HepG2 (cell line): ENCODE measurements around the gene PSMD3. TPM values are rescaled to one million over a fixed set of nuclear protein-coding genes. Genes with fewer than 3 reads are reported as not detected.
A peak's percentile ranks its signal among the peaks of the same experiment; 100 is the strongest.

Experiments
- FLYWCH1 ChIP-seq: sonication (generic); formaldehyde crosslinking; IDR thresholded peaks from 2 replicates; pipeline ENCODE4 v1.8.1; 2023; ENCODE audit warnings: mild to moderate bottlenecking, missing genetic modification reagents
- FOXA3 ChIP-seq: IDR thresholded peaks from 2 replicates; pipeline ENCODE4 v1.6.1; 2016; ENCODE audit warnings: missing genetic modification reagents, missing compliant biosample characterization
- HINFP ChIP-seq: sonication (generic); formaldehyde crosslinking; IDR thresholded peaks from 2 replicates; pipeline ENCODE4 v1.4.0; 2020; ENCODE audit warnings: low read depth, mild to moderate bottlenecking, missing genetic modification reagents
- HIVEP1 ChIP-seq: sonication (generic); formaldehyde crosslinking; IDR thresholded peaks from 2 replicates; pipeline ENCODE4 v1.4.0; 2020; ENCODE audit warnings: mild to moderate bottlenecking, missing genetic modification reagents
- NCOA2 ChIP-seq: sonication (generic); formaldehyde crosslinking; IDR thresholded peaks from 2 replicates; pipeline ENCODE4 v1.8.0; 2022; ENCODE audit warnings: inconsistent platforms
- PATZ1 ChIP-seq: sonication (generic); formaldehyde crosslinking; IDR thresholded peaks from 2 replicates; pipeline ENCODE4 v1.4.0; 2020; ENCODE audit warnings: missing genetic modification reagents
- RARG ChIP-seq: sonication (generic); formaldehyde crosslinking; IDR thresholded peaks from 2 replicates; pipeline ENCODE4 v1.4.0; 2020; ENCODE audit warnings: low read depth, mild to moderate bottlenecking, missing genetic modification reagents
- RCOR2 ChIP-seq: IDR thresholded peaks from 2 replicates; pipeline ENCODE4 v1.6.1; 2016; ENCODE audit warnings: missing biosample characterization, missing genetic modification reagents
- RELA ChIP-seq: sonication (generic); formaldehyde crosslinking; IDR thresholded peaks from 2 replicates; pipeline ENCODE4 v1.4.0; 2020; ENCODE audit warnings: missing genetic modification reagents
- SAP130 ChIP-seq: IDR thresholded peaks from 2 replicates; pipeline ENCODE4 v1.6.1; 2016; ENCODE audit warnings: low read depth
- TEAD3 ChIP-seq: optimal IDR thresholded peaks from 2 replicates; pipeline ENCODE3; 2016; ENCODE audit warnings: borderline replicate concordance
- USF2 ChIP-seq, 2 experiments: sonication (generic) in 1 of 2; formaldehyde crosslinking in 1 of 2; IDR thresholded peaks; 2 replicates each; pipeline versions ENCODE4 v1.5.1 to v1.6.1; 2011 to 2020; ENCODE audit warnings: borderline replicate concordance in 1 of 2, low read depth in 1 of 2, low read length in 1 of 2, mild to moderate bottlenecking in 1 of 2, missing genetic modification reagents in 1 of 2, moderate library complexity in 1 of 2
- ZFAT ChIP-seq: sonication (generic); formaldehyde crosslinking; conservative IDR thresholded peaks from 2 replicates; pipeline ENCODE4 v1.8.1; 2023; ENCODE audit warnings: missing genetic modification reagents, inconsistent platforms
- ZFP36L2 ChIP-seq: sonication (generic); formaldehyde crosslinking; IDR thresholded peaks from 2 replicates; pipeline ENCODE4 v1.4.0; 2020; ENCODE audit warnings: missing genetic modification reagents
- ZFP82 ChIP-seq: sonication (generic); formaldehyde crosslinking; IDR thresholded peaks from 2 replicates; pipeline ENCODE4 v1.5.1; 2020; ENCODE audit warnings: mild to moderate bottlenecking, missing genetic modification reagents, borderline replicate concordance
- ZNF17 ChIP-seq: sonication (generic); formaldehyde crosslinking; IDR thresholded peaks from 2 replicates; pipeline ENCODE4 v1.5.0; 2020; ENCODE audit warnings: mild to moderate bottlenecking, missing genetic modification reagents
- ZNF280B ChIP-seq: sonication (generic); formaldehyde crosslinking; IDR thresholded peaks from 2 replicates; pipeline ENCODE4 v1.5.0; 2020; ENCODE audit warnings: missing genetic modification reagents, mild to moderate bottlenecking, borderline replicate concordance
- ZNF354B ChIP-seq: sonication (generic); formaldehyde crosslinking; IDR thresholded peaks from 2 replicates; pipeline ENCODE4 v1.8.0; 2022; ENCODE audit warnings: mild to moderate bottlenecking, missing genetic modification reagents
- ZNF546 ChIP-seq: sonication (generic); formaldehyde crosslinking; conservative IDR thresholded peaks from 2 replicates; pipeline ENCODE4 v1.8.1; 2023; ENCODE audit warnings: mild to moderate bottlenecking, missing genetic modification reagents
- ZNF572 ChIP-seq: sonication (generic); formaldehyde crosslinking; IDR thresholded peaks from 2 replicates; pipeline ENCODE4 v1.5.1; 2020; ENCODE audit warnings: mild to moderate bottlenecking, missing genetic modification reagents
- ZNF75D ChIP-seq: sonication (generic); formaldehyde crosslinking; IDR thresholded peaks from 2 replicates; pipeline ENCODE4 v1.8.1; 2023; ENCODE audit warnings: missing genetic modification reagents, mild to moderate bottlenecking, borderline replicate concordance
- polyA plus RNA-seq, 8 experiments: library from polyadenylated mRNA; depleted of rRNA in 3 of 8; stranded (reverse) in 7 of 8; unstranded in 1 of 8; fragments of >200 nt; fragmentation: Illumina TruSeq in 4 of 8; extraction: Trizol in 4 of 8; gene quantifications; 2 replicates each; pipeline versions ENCODE4 v1.2.1 to v1.2.3, GENCODE V29; 2011 to 2016; ENCODE audit warnings: low read depth in 4 of 8, missing spikeins in 1 of 8, mixed read lengths in 1 of 8; ENCODE audit not compliant: insufficient read depth in 1 of 8
- total RNA-seq, 5 experiments: library from RNA; depleted of rRNA; stranded (reverse); fragments of >200 nt; fragmentation: Illumina TruSeq; extraction: Trizol; gene quantifications; 2 replicates each; pipeline ENCODE4 v1.2.3, GENCODE V29; 2016; ENCODE audit warnings: low read depth in 1 of 5
- TF ChIP-seq, protein P1 (sequence below): sonication (generic); formaldehyde crosslinking; IDR thresholded peaks from 2 replicates; pipeline ENCODE4 v1.9.0; 2021; ENCODE audit warnings: missing genetic modification reagents, borderline replicate concordance

The PSMD3 gene
- total and polyA plus RNA-seq, 2 of the 13 experiments (the other 11 are each of a cell fraction or from before 2014, with no cell fraction given) = 97.4 to 146 TPM

DNA sequence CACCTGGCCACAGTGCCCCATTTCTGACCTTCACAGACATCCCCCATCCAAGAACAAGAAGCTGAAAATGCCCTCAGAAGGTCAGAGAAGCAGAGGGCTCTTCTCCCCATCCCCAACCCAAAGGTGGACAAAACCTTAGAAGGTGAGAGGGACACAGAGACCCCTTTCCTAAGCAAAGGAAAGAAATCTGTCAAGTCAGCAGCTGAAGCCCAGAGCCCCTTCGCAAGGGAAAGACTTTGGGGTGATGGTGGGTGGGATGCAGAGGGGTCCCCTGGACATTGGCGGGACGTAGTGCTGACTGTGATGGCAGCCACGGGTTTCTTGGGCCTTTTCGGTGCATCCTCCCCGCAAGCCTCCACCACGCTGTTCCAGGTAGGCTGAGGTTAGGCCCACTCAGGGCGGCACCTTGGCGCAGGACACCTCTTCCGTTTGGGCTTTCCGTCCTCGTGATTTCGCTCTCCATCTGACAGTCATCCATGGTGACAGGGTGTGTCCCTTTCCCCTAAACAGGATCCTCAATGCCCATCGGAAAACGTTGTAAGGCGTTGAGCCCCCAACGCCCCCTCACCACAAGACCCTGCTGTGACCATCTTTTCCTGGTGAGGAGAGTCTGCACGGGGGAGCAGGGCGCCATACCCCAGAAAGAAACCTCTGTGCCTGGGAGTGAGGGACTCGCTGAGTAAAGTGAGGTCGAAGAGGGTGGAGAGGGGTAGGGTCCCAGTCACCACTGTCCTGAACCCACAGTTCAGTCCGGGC is 28.5 kb upstream of the PSMD3 start (continued):
- no peak for TF ChIP-seq ZNF75D
- TF ChIP-seq ZFP36L2 = no peak
- no peak for TF ChIP-seq RARG (CRISPR knock-in tag)
- no peak for TF ChIP-seq SAP130 (CRISPR knock-in tag)
- TF ChIP-seq ZNF546 (CRISPR knock-in tag) = no peak
- no peak for TF ChIP-seq USF2 (IDR thresholded peaks at IDR 0.05; ENCODE audit: low read depth, low read length)
- no peak for TF ChIP-seq USF2 (CRISPR knock-in tag; IDR thresholded peaks at IDR 0.05; ENCODE audit: borderline replicate concordance)
- no peak; the same call in 1 of the 2 replicates for TF ChIP-seq HIVEP1 (CRISPR knock-in tag)
- no peak for TF ChIP-seq NCOA2 (CRISPR knock-in tag)
- TF ChIP-seq TEAD3 (CRISPR knock-in tag) = no peak
- TF ChIP-seq, protein P1, sequence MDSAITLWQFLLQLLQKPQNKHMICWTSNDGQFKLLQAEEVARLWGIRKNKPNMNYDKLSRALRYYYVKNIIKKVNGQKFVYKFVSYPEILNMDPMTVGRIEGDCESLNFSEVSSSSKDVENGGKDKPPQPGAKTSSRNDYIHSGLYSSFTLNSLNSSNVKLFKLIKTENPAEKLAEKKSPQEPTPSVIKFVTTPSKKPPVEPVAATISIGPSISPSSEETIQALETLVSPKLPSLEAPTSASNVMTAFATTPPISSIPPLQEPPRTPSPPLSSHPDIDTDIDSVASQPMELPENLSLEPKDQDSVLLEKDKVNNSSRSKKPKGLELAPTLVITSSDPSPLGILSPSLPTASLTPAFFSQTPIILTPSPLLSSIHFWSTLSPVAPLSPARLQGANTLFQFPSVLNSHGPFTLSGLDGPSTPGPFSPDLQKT (CRISPR knock-in tag) = no peak
- TF ChIP-seq FOXA3 (CRISPR knock-in tag) = no peak
- TF ChIP-seq ZNF354B (CRISPR knock-in tag) = no peak
- no peak for TF ChIP-seq ZFP82 (CRISPR knock-in tag)
- no peak for TF ChIP-seq FLYWCH1
- no peak for TF ChIP-seq HINFP
- peak; percentile 74; the same call in 1 of the 2 replicates for TF ChIP-seq ZNF280B (CRISPR knock-in tag)
- no peak for TF ChIP-seq RCOR2 (CRISPR knock-in tag)
- TF ChIP-seq ZFAT (CRISPR knock-in tag) = no peak
- no peak for TF ChIP-seq RELA
- no peak for TF ChIP-seq ZNF572
- no peak for TF ChIP-seq ZNF17 (CRISPR knock-in tag)
- TF ChIP-seq PATZ1 (CRISPR knock-in tag) = no peak
